Measurements from ENCODE around the gene TRIM67.

DNA sequence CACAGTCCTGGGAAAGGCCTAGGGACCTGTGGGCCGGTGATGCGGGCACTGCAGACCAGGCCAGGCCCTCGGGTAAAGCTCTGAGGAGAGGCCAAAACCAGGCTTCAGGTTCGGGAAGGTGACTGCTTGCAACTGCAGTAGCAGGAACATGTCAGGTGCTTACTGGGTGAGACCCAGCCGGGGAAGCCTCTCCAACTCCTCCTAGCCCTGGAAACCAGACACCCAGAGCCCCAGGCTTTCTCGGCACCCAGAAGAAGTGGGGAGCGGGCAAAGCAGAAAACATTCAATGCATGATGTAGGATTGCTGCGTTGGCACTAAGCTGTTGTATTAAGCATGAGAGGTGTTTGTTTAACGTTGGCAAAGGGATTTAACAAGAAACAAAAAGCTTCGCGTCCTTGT lies 58.9 kb downstream of the TRIM67 start:
- TF ChIP-seq EZH2phosphoT487 (IDR thresholded peaks at IDR 0.05) (no peak), EZH2 (IDR thresholded peaks at IDR 0.05) (no peak)
- TF ChIP-seq, protein P1, sequence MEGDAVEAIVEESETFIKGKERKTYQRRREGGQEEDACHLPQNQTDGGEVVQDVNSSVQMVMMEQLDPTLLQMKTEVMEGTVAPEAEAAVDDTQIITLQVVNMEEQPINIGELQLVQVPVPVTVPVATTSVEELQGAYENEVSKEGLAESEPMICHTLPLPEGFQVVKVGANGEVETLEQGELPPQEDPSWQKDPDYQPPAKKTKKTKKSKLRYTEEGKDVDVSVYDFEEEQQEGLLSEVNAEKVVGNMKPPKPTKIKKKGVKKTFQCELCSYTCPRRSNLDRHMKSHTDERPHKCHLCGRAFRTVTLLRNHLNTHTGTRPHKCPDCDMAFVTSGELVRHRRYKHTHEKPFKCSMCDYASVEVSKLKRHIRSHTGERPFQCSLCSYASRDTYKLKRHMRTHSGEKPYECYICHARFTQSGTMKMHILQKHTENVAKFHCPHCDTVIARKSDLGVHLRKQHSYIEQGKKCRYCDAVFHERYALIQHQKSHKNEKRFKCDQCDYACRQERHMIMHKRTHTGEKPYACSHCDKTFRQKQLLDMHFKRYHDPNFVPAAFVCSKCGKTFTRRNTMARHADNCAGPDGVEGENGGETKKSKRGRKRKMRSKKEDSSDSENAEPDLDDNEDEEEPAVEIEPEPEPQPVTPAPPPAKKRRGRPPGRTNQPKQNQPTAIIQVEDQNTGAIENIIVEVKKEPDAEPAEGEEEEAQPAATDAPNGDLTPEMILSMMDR (IDR thresholded peaks at IDR 0.05), result no peak
